H1 (cell line): ENCODE results near the gene GBP6. TPM values are rescaled to one million over a fixed set of nuclear protein-coding genes. Genes with fewer than 3 reads are reported as not detected.

ENCODE experiments used
- CTCF ChIA-PET: fragments of 300-600 bp; sonication (Branson Sonifier 250); formaldehyde crosslinking; loops from one replicate; lab custom pipeline; 2021; ENCODE audit not compliant: partially characterized antibody; lab: Charles Lee
- POLR2A ChIA-PET: fragments of 300-600 bp; sonication (Branson Sonifier 250); formaldehyde crosslinking; loops from one replicate; lab custom pipeline; 2021; ENCODE audit warnings: inconsistent platforms; ENCODE audit not compliant: partially characterized antibody; lab: Charles Lee
- DNase-seq, 2 experiments: peaks; one replicate each; pipeline versions ENCODE4 v3.0.0 to v3.0.0-alpha.2; 2010 to 2022; ENCODE audit warnings: low spot score in 2 of 2, low read depth in 1 of 2, mixed read lengths in 1 of 2
- FAIRE-seq: peaks from 2 replicates; lab custom pipeline; 2011; peaks lifted over from hg19 to GRCh38; lab: Jason Lieb, UNC
- H2AFZ ChIP-seq: 2 replicates; pipeline ENCODE4 v1.8.1; 2012; ENCODE audit warnings: low read length, inconsistent platforms
- H2AK5ac ChIP-seq: 2 replicates; pipeline ENCODE4 v1.6.1; 2013; ENCODE audit warnings: low read depth, low read length
- H2BK120ac ChIP-seq: replicated peaks from 2 replicates; pipeline ENCODE3; 2013; ENCODE audit warnings: low read depth, low read length, inconsistent platforms
- H2BK12ac ChIP-seq: 2 replicates; pipeline ENCODE4 v1.6.1; 2013; ENCODE audit warnings: low read depth, low read length
- H2BK15ac ChIP-seq: 2 replicates; pipeline ENCODE4 v1.6.1; 2013; ENCODE audit warnings: low read length
- H2BK20ac ChIP-seq: 2 replicates; pipeline ENCODE4 v1.6.1; 2013; ENCODE audit warnings: low read length
- H2BK5ac ChIP-seq: 2 replicates; pipeline ENCODE4 v1.6.1; 2013; ENCODE audit warnings: low read depth, low read length
- H3K14ac ChIP-seq: 2 replicates; pipeline ENCODE4 v1.6.1; 2013; ENCODE audit warnings: inconsistent platforms; ENCODE audit not compliant: insufficient read length
- H3K18ac ChIP-seq: 2 replicates; pipeline ENCODE4 v1.6.1; 2013; ENCODE audit warnings: low read length; ENCODE audit errors: extremely low read depth
- H3K23ac ChIP-seq: 2 replicates; pipeline ENCODE4 v1.6.1; 2013; ENCODE audit warnings: inconsistent platforms; ENCODE audit not compliant: insufficient read length
- H3K23me2 ChIP-seq: 2 replicates; pipeline ENCODE4 v1.6.1; 2013; ENCODE audit warnings: low read depth, low read length
- H3K27ac ChIP-seq: 2 replicates; pipeline ENCODE4 v1.6.1; 2011; ENCODE audit warnings: low read depth, low read length, inconsistent platforms
- H3K27me3 ChIP-seq, 4 experiments: replicated peaks in 1 of 4; 1 replicate in 1 of 4; 2 replicates in 3 of 4; pipeline versions ENCODE4 v1.6.1 to v1.8.1; 2011 to 2013; ENCODE audit warnings: low read length in 3 of 4, mild to moderate bottlenecking in 3 of 4, inconsistent platforms in 2 of 4, mixed read lengths in 2 of 4, moderate library complexity in 1 of 4; ENCODE audit not compliant: control insufficient read depth in 3 of 4, insufficient read depth in 3 of 4; ENCODE audit errors: extremely low read depth in 1 of 4
- H3K36me3 ChIP-seq, 4 experiments: 2 replicates each; pipeline versions ENCODE4 v1.6.1 to v1.8.1; 2011 to 2013; ENCODE audit warnings: mild to moderate bottlenecking in 4 of 4, low read length in 3 of 4, moderate library complexity in 2 of 4, control low read depth in 1 of 4, inconsistent platforms in 1 of 4; ENCODE audit not compliant: insufficient read depth in 4 of 4, control insufficient read depth in 2 of 4
- H3K4ac ChIP-seq: replicated peaks from 2 replicates; pipeline ENCODE3; 2013; ENCODE audit warnings: low read length, low read depth, mixed read lengths, inconsistent platforms; ENCODE audit not compliant: insufficient read length
- H3K4me1 ChIP-seq, 4 experiments: replicated peaks in 1 of 4; 1 replicate in 1 of 4; 2 replicates in 3 of 4; pipeline versions ENCODE4 v1.6.1 to v1.8.1; 2011 to 2013; ENCODE audit warnings: low read length in 3 of 4, inconsistent platforms in 2 of 4, mixed read lengths in 1 of 4; ENCODE audit not compliant: insufficient read depth in 4 of 4, control insufficient read depth in 3 of 4
- H3K4me2 ChIP-seq, 2 experiments: 2 replicates each; pipeline versions ENCODE4 v1.6.1 to v1.8.1; 2011 to 2013; ENCODE audit warnings: low read depth in 2 of 2, low read length in 2 of 2, control low read depth in 1 of 2, inconsistent platforms in 1 of 2, mild to moderate bottlenecking in 1 of 2; ENCODE audit not compliant: insufficient read depth in 1 of 2
- H3K4me3 ChIP-seq, 4 experiments: fragments of 200-600, 300-600 bp in 1 of 4; sonication (generic), shearing (Covaris generic), sonication (Bioruptor Twin) in 1 of 4; 2 replicates each; pipeline versions ENCODE4 v1.5.1 to v1.8.1; 2011 to 2016; ENCODE audit warnings: low read length in 4 of 4, low read depth in 3 of 4, control low read depth in 2 of 4, inconsistent platforms in 2 of 4, mild to moderate bottlenecking in 2 of 4, mixed read lengths in 1 of 4, moderate library complexity in 1 of 4; ENCODE audit not compliant: insufficient read depth in 2 of 4; ENCODE audit errors: extremely low read depth in 1 of 4
- H3K56ac ChIP-seq: replicated peaks from 2 replicates; pipeline ENCODE3; 2013; ENCODE audit warnings: low read depth, mild to moderate bottlenecking, mixed read lengths, low read length, inconsistent platforms; ENCODE audit not compliant: insufficient read length
- H3K79me1 ChIP-seq: 2 replicates; pipeline ENCODE4 v1.6.1; 2013; ENCODE audit warnings: low read depth, low read length, control low read depth
- H3K79me2 ChIP-seq, 2 experiments: 2 replicates each; pipeline versions ENCODE4 v1.6.1 to v1.8.1; 2012 to 2013; ENCODE audit warnings: low read length in 2 of 2, mild to moderate bottlenecking in 2 of 2, inconsistent platforms in 1 of 2; ENCODE audit not compliant: insufficient read depth in 2 of 2, control insufficient read depth in 1 of 2
- H3K9ac ChIP-seq, 4 experiments: replicated peaks in 1 of 4; 1 replicate in 1 of 4; 2 replicates in 3 of 4; pipeline versions ENCODE4 v1.6.1 to v1.8.1; 2011 to 2013; ENCODE audit warnings: low read depth in 3 of 4, low read length in 3 of 4, control low read depth in 2 of 4, mild to moderate bottlenecking in 2 of 4, moderate library complexity in 2 of 4, inconsistent platforms in 1 of 4; ENCODE audit errors: extremely low read depth in 1 of 4
- H3K9me3 ChIP-seq, 2 experiments: 2 replicates each; pipeline versions ENCODE4 v1.6.1 to v1.8.1; 2012 to 2013; ENCODE audit warnings: mild to moderate bottlenecking in 2 of 2, moderate library complexity in 2 of 2, control low read depth in 1 of 2, inconsistent platforms in 1 of 2, low read depth in 1 of 2, low read length in 1 of 2, mixed read lengths in 1 of 2; ENCODE audit not compliant: insufficient read depth in 2 of 2
- H4K20me1 ChIP-seq, 2 experiments: replicated peaks in 1 of 2; 2 replicates each; pipeline versions ENCODE3 to v1.8.1; 2011 to 2013; ENCODE audit warnings: inconsistent platforms in 2 of 2, low read length in 2 of 2, mild to moderate bottlenecking in 1 of 2; ENCODE audit not compliant: insufficient read depth in 2 of 2, control insufficient read depth in 1 of 2
- H4K5ac ChIP-seq: 2 replicates; pipeline ENCODE4 v1.6.1; 2013; ENCODE audit warnings: low read length, low read depth, mixed read lengths, inconsistent platforms; ENCODE audit not compliant: insufficient read length
- H4K8ac ChIP-seq: 2 replicates; pipeline ENCODE4 v1.8.0; 2013; ENCODE audit warnings: mild to moderate bottlenecking, moderate library complexity, low read length, inconsistent platforms; ENCODE audit not compliant: insufficient read depth; ENCODE audit errors: extremely low read depth
- H4K91ac ChIP-seq: replicated peaks from 2 replicates; pipeline ENCODE3; 2013; ENCODE audit warnings: low read length, mixed read lengths, inconsistent platforms; ENCODE audit not compliant: insufficient read length
- POLR2AphosphoS5 ChIP-seq: IDR thresholded peaks from 2 replicates; pipeline ENCODE4 v1.6.1; 2011; ENCODE audit warnings: low read depth, low read length
- SIN3A ChIP-seq, 2 experiments: IDR thresholded peaks in 1 of 2; conservative IDR thresholded peaks in 1 of 2; 2 replicates each; pipeline ENCODE4 v1.6.1; 2011 to 2012; ENCODE audit warnings: low read length in 2 of 2, improper control_type of control experiment in 1 of 2, low read depth in 1 of 2, mild to moderate bottlenecking in 1 of 2
- YY1 ChIP-seq: IDR thresholded peaks from 2 replicates; pipeline ENCODE4 v1.6.1; 2011; ENCODE audit warnings: low read depth, mild to moderate bottlenecking, low read length
- WGBS, 2 experiments: shearing (Covaris generic) in 1 of 2; methylation state at CpG; one replicate each; pipeline versions ENCODE4 v1.1.6 to v1.1.7; 2013 to 2015; ENCODE audit warnings: low lambda C conversion rate in 2 of 2, mixed read lengths in 2 of 2, inconsistent platforms in 1 of 2, low coverage in 1 of 2, missing lambda C conversion rate in 1 of 2; ENCODE audit not compliant: insufficient replicate concordance in 2 of 2, insufficient coverage in 1 of 2, insufficient read length in 1 of 2; ENCODE audit errors: extremely low coverage in 1 of 2, missing lambda C conversion rate in 1 of 2; 5-methylcytosine and 5-hydroxymethylcytosine counted together
- polyA plus RNA-seq, 7 experiments: library from polyadenylated mRNA; depleted of rRNA in 3 of 7; stranded (reverse) in 5 of 7; unstranded in 2 of 7; fragments of >200 nt in 5 of 7; fragments of 200-250 nt in 2 of 7; gene quantifications; 1 replicate in 5 of 7; 2 replicates in 1 of 7; 4 replicates in 1 of 7; pipeline versions ENCODE4 v1.2.1 to v1.2.3, GENCODE V29; 2011 to 2013; ENCODE audit warnings: missing spikeins in 2 of 7, mixed read lengths in 2 of 7
- total RNA-seq: library from RNA; stranded (reverse); fragmentation: NEBNext Ultra II Directional; extraction: Animal tissue kit (Norgen Biotek cat#: 25700); gene quantifications from 2 replicates; pipeline ENCODE4 v1.2.1, GENCODE V29; 2021
- TF ChIP-seq, protein P1 (sequence below): IDR thresholded peaks from 2 replicates; pipeline ENCODE4 v1.6.1; 2012; ENCODE audit warnings: low read length, inconsistent platforms
- TF ChIP-seq, protein P2 (sequence below): IDR thresholded peaks from 2 replicates; pipeline ENCODE4 v1.6.1; 2011; ENCODE audit warnings: low read depth, mild to moderate bottlenecking, low read length; ENCODE audit not compliant: insufficient read depth

Gene GBP6
- total and polyA plus RNA-seq, 2 of the 8 experiments (the other 6 are each of a cell fraction or from before 2014, with no cell fraction given): not detected

DNA sequence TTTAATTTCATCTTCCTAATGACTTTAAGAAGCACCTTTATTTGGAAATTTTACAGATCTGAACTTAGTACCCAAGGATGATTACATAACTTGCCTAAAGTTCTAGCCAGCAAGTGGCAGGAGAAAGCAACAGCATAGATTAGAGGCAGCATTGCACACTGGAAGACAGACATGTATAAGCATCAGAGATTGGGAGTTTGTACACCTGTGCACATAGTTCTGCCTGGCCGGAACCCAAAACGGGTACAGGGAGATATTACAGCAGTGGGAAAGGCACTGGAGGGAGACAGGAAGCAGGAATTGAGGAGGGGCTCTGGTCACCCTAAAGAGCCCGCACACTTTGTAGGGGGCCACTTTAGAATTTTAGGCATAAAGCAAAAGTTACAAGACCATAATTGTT, 19.3 kb downstream of the GBP6 start:
- no peaks in the 10 kb centered on the region for H3K79me2 ChIP-seq
- no peak overlapping the region for H3K4ac ChIP-seq
- H2BK20ac ChIP-seq: no peak overlapping the region
- H3K23me2 ChIP-seq: no peaks in the 10 kb centered on the region
- H3K27me3 ChIP-seq: no peaks in the 10 kb centered on the region
- H3K56ac ChIP-seq: no peak overlapping the region
- H2AK5ac ChIP-seq: no peak overlapping the region
- no peaks in the 10 kb centered on the region for H3K79me1 ChIP-seq
- no peaks in the 10 kb centered on the region for H3K4me1 ChIP-seq
- no peak overlapping the region for H2AFZ ChIP-seq
- no peak overlapping the region for H2BK12ac ChIP-seq
- 92% methylated on average over 3 of the region's 3 CpGs; no CpG with 5 or more reads in 1 of the 2 experiments for WGBS, 2 experiments
- TF ChIP-seq YY1 (no peak), POLR2AphosphoS5 (no peak), SIN3A (conservative IDR thresholded peaks at IDR 0.05 in 1 of 2, IDR thresholded peaks at IDR 0.05 in 1 of 2; ENCODE audit: low read depth in 1 of 2, low read length in 2 of 2) (no peak)
- TF ChIP-seq, protein P1, sequence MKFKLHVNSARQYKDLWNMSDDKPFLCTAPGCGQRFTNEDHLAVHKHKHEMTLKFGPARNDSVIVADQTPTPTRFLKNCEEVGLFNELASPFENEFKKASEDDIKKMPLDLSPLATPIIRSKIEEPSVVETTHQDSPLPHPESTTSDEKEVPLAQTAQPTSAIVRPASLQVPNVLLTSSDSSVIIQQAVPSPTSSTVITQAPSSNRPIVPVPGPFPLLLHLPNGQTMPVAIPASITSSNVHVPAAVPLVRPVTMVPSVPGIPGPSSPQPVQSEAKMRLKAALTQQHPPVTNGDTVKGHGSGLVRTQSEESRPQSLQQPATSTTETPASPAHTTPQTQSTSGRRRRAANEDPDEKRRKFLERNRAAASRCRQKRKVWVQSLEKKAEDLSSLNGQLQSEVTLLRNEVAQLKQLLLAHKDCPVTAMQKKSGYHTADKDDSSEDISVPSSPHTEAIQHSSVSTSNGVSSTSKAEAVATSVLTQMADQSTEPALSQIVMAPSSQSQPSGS: no peak
- TF ChIP-seq, protein P2, sequence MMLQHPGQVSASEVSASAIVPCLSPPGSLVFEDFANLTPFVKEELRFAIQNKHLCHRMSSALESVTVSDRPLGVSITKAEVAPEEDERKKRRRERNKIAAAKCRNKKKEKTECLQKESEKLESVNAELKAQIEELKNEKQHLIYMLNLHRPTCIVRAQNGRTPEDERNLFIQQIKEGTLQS: no peak
- FAIRE-seq: no peak
- H3K18ac ChIP-seq: no peak overlapping the region
- H3K9me3 ChIP-seq: no peaks in the 10 kb centered on the region
- H3K4me2 ChIP-seq: no peak overlapping the region
- ChIA-PET CTCF (no interaction called here), POLR2A (no interaction called here)
- no peak overlapping the region for H4K91ac ChIP-seq
- no peak for DNase-seq
- no peaks in the 10 kb centered on the region for H4K20me1 ChIP-seq
- no peak overlapping the region for H2BK120ac ChIP-seq
- no peak overlapping the region for H3K9ac ChIP-seq
- no peaks in the 10 kb centered on the region for H3K36me3 ChIP-seq
- H3K23ac ChIP-seq: no peak overlapping the region
- H2BK15ac ChIP-seq: no peak overlapping the region
- H3K14ac ChIP-seq: no peak overlapping the region
- no peak overlapping the region for H4K5ac ChIP-seq
- no peak overlapping the region for H3K27ac ChIP-seq
- no peak overlapping the region for H2BK5ac ChIP-seq
- no peak overlapping the region for H4K8ac ChIP-seq
- no peak overlapping the region for H3K4me3 ChIP-seq
